ENCODE data around the gene SYPL1. TPM values are rescaled to one million over a fixed set of nuclear protein-coding genes. Genes with fewer than 3 reads are reported as not detected.

Gene SYPL1
- total RNA-seq, 1 donor from 2014 or later = 76.9 TPM

DNA sequence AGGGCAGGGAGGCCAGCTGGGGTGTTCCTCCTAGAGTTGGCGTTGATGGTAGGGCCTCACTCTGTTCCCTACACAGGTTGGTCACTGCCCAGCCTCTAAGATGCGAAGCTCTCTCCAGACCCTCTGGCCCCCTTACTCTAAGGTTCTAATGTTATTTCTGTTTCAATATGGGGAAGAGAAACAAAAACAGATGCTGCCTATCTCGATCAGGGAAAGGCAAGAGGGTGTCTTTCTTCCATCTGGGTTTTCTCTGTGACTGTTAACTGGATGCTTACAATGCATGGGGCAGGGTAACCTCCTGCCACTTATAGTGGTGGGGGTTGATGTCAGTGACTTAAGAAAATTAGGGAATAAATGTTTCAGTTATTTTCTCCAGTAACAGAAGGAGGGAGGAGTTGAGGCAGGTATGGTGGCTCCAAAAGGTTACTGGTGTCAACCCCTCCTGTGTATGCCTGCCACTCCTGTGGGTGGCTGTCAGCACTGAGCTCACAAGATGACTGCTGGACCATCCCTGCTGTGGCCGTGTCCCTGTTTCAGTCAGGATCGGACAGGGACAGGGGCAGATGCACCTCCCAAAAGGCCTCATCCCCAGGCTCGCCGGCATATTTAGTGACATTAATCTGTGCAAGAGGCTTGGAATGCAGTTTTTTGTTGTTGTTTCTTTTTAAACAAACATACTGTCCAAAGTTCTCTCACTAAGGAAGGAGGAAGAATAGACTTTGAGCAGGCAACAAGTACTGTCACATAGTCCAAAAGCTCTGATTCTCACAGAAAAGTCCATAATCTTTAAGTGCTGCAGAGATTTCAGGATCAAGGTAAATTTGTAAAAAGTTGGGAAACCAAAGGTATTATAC lies 39.6 kb upstream of the SYPL1 start:
- H3K36me3 ChIP-seq = no peaks in the 10 kb centered on the region
- H3K9me3 ChIP-seq = no peaks in the 10 kb centered on the region
- H3K27me3 ChIP-seq = no peaks in the 10 kb centered on the region
- H3K4me1 ChIP-seq = peaks cover 22% of the 10 kb centered on the region
- no peak for DNase-seq (ENCODE audit: extremely low spot score in 2 of 2)
- no peak overlapping the region for H3K4me3 ChIP-seq
- intact Hi-C loops (cut with DNase I) = loop anchor here (5.0 to 10.0 kb wide), 2 partner anchors 94 to 407 kb away; no protein-coding TSS in a partner anchor
- no peak overlapping the region for H3K27ac ChIP-seq
- no peak for TF ChIP-seq POLR2A (IDR thresholded peaks at IDR 0.05)
- TF ChIP-seq POLR2AphosphoS5 (IDR thresholded peaks at IDR 0.05; ENCODE audit: insufficient read depth in 1 of 2, low read depth in 1 of 2) = no peak
- TF ChIP-seq, protein P1, sequence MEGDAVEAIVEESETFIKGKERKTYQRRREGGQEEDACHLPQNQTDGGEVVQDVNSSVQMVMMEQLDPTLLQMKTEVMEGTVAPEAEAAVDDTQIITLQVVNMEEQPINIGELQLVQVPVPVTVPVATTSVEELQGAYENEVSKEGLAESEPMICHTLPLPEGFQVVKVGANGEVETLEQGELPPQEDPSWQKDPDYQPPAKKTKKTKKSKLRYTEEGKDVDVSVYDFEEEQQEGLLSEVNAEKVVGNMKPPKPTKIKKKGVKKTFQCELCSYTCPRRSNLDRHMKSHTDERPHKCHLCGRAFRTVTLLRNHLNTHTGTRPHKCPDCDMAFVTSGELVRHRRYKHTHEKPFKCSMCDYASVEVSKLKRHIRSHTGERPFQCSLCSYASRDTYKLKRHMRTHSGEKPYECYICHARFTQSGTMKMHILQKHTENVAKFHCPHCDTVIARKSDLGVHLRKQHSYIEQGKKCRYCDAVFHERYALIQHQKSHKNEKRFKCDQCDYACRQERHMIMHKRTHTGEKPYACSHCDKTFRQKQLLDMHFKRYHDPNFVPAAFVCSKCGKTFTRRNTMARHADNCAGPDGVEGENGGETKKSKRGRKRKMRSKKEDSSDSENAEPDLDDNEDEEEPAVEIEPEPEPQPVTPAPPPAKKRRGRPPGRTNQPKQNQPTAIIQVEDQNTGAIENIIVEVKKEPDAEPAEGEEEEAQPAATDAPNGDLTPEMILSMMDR (IDR thresholded peaks at IDR 0.05) = no peak

DNA sequence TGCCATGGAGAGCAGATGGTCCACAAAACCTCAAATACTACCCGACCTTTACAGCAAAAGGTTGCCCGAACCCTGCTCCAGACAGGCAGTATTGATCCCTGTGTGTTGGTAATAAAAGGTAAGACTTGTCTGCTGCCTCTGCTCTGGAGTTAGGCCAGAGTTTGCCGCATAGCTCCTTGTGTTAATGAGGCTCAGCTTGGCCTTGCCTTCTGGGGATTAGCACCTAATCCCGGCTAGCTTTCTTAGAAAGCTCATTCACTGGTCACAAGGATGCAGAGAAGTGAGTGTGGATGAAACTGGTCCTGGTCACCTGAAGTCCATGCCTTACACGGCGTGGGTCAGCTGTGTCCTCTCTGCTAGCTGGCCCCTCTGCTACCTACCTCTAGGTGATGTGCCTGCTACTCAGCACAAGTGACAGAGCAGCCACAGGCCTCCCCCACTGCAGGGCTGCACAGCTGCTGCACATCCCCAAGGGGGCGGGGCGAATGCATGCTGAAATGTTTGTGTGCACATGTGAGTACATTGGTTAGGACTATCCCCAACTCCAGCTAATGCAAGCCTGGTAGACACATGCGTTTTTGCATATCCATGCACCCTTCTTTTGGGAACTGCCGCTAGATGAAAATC lies 31.7 kb upstream of the SYPL1 start:
- intact Hi-C loops (cut with DNase I) = no loop called here
- Histone ChIP-seq H3K4me3 (no peak overlapping the region), H3K4me1 (no peaks in the 10 kb centered on the region), H3K27me3 (no peaks in the 10 kb centered on the region), H3K36me3 (no peaks in the 10 kb centered on the region), H3K9me3 (no peaks in the 10 kb centered on the region), H3K27ac (no peak overlapping the region)
- no peak for TF ChIP-seq POLR2AphosphoS5 (IDR thresholded peaks at IDR 0.05; ENCODE audit: insufficient read depth in 1 of 2, low read depth in 1 of 2)
- TF ChIP-seq POLR2A (IDR thresholded peaks at IDR 0.05) = no peak
- TF ChIP-seq, protein P1 (IDR thresholded peaks at IDR 0.05) = no peak
- no peak for DNase-seq (ENCODE audit: extremely low spot score in 2 of 2)

GRCh38 chr7:106142136-106142535 lies 30.0 kb upstream of the SYPL1 start:
- TF ChIP-seq, protein P1 (IDR thresholded peaks at IDR 0.05) = no peak
- no peak for TF ChIP-seq POLR2AphosphoS5 (IDR thresholded peaks at IDR 0.05; ENCODE audit: insufficient read depth in 1 of 2, low read depth in 1 of 2)
- no peak for TF ChIP-seq POLR2A (IDR thresholded peaks at IDR 0.05)
- H3K27me3 ChIP-seq = no peaks in the 10 kb centered on the region
- no peaks in the 10 kb centered on the region for H3K36me3 ChIP-seq
- no peak overlapping the region for H3K4me3 ChIP-seq
- no peaks in the 10 kb centered on the region for H3K4me1 ChIP-seq
- DNase-seq (ENCODE audit: extremely low spot score in 2 of 2) = no peak
- intact Hi-C loops (cut with DNase I) = no loop called here
- H3K27ac ChIP-seq = no peak overlapping the region
- H3K9me3 ChIP-seq = no peaks in the 10 kb centered on the region

- Histone ChIP-seq H3K4me3 (no peak overlapping the region), H3K27ac (no peak overlapping the region), H3K9me3 (no peaks in the 10 kb centered on the region), H3K27me3 (no peaks in the 10 kb centered on the region), H3K4me1 (no peaks in the 10 kb centered on the region), H3K36me3 (no peaks in the 10 kb centered on the region)
- DNase-seq (ENCODE audit: extremely low spot score in 2 of 2) = no peak
- TF ChIP-seq, protein P1 (IDR thresholded peaks at IDR 0.05) = no peak
- TF ChIP-seq POLR2A (IDR thresholded peaks at IDR 0.05) (no peak), POLR2AphosphoS5 (IDR thresholded peaks at IDR 0.05; ENCODE audit: insufficient read depth in 1 of 2, low read depth in 1 of 2) (no peak)
- intact Hi-C loops (cut with DNase I) = no loop called here
Observed at GRCh38 chr7:106140406-106141173, 28.5 kb upstream of the SYPL1 start.

Measured in vagina (tissue), 2 donors.